ENCODE results near the gene TMBIM6.

GRCh38 chr12:49697808-49698207, 43.5 kb upstream of the TMBIM6 start:
- TF ChIP-seq, protein P1, sequence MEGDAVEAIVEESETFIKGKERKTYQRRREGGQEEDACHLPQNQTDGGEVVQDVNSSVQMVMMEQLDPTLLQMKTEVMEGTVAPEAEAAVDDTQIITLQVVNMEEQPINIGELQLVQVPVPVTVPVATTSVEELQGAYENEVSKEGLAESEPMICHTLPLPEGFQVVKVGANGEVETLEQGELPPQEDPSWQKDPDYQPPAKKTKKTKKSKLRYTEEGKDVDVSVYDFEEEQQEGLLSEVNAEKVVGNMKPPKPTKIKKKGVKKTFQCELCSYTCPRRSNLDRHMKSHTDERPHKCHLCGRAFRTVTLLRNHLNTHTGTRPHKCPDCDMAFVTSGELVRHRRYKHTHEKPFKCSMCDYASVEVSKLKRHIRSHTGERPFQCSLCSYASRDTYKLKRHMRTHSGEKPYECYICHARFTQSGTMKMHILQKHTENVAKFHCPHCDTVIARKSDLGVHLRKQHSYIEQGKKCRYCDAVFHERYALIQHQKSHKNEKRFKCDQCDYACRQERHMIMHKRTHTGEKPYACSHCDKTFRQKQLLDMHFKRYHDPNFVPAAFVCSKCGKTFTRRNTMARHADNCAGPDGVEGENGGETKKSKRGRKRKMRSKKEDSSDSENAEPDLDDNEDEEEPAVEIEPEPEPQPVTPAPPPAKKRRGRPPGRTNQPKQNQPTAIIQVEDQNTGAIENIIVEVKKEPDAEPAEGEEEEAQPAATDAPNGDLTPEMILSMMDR (IDR thresholded peaks at IDR 0.05 in 8 of 11, conservative IDR thresholded peaks at IDR 0.05 in 3 of 11): no peak
- TF ChIP-seq POLR2A (IDR thresholded peaks at IDR 0.05) (no peak), POLR2AphosphoS5 (IDR thresholded peaks at IDR 0.05) (no peak)
